ENCODE data around the gene RIMBP2.

Gene RIMBP2

DNA sequence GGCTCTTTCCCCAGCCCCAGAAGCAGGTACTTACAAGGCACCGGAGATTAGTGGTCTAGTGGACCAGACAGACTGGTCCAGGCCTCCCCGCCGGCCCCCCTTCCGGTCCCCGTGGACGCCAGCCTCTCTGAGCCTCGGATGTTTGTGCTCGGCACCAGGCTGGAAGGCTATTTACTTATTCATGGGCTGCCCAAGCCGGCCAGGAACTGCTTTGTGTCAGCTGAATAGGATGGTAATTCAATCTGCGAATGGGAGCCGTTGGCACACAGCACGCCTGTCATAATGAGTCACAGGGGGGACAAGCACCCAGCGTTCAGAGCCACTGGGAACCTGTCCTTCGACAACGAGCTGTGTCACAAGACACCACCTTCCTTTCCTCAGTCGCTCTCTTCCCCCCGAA, 82.3 kb downstream of the RIMBP2 start:
- Mint-ChIP-seq H3K4me3 (no peak overlapping the region), H3K27me3 (peaks cover 8% of the 10 kb centered on the region), H3K4me1 (ENCODE audit: low read depth) (no peaks in the 10 kb centered on the region), H3K9me3 (ENCODE audit: low read depth) (no peaks in the 10 kb centered on the region), H3K27ac (no peak overlapping the region), H3K36me3 (no peaks in the 10 kb centered on the region)

DNA sequence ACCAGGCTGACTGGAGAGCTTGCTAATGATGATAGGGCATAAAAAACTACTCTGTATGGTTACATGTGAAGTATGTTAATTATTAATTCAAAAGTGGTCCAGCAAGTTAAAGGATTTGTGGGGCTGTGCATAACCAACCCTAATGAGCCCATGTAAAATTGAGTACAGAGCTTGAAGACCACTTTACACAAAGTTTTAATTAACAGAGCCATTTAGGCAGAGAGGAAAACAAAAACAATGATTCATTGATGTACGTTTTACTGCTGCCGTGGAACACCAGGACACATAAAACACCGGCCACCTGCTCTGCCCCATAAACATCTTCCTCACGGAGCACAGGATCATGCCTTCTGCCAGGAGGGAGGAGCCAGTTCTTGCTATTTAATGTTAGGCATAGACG, 83.5 kb downstream of the RIMBP2 start:
- no peaks in the 10 kb centered on the region for H3K36me3 Mint-ChIP-seq
- no peak overlapping the region for H3K4me3 Mint-ChIP-seq
- H3K4me1 Mint-ChIP-seq (ENCODE audit: low read depth) = no peaks in the 10 kb centered on the region
- H3K27ac Mint-ChIP-seq = no peak overlapping the region
- no peaks in the 10 kb centered on the region for H3K9me3 Mint-ChIP-seq (ENCODE audit: low read depth)
- H3K27me3 Mint-ChIP-seq = peaks cover 8% of the 10 kb centered on the region

DNA sequence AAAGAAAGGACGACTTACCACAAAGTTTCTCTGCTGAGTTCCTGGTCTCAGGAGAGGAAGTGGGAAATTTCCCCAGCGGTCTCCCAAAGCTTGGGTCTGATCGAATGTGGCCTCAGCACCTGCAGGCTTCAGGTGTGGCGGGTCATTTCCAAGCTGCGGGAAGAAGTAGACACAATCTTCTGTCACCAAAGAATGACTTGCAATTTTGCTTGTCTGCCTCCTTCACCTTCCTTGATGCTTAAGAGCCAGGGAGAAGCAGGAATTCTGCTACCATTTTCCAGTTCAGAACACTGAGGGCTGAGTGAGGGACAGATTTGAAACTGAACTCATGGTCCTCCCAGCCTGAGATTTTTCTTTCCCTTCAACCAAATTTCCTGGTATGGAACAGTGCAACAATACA, 87.8 kb downstream of the RIMBP2 start:
- no peaks in the 10 kb centered on the region for H3K9me3 Mint-ChIP-seq (ENCODE audit: low read depth)
- peaks cover 2% of the 10 kb centered on the region for H3K27me3 Mint-ChIP-seq
- no peaks in the 10 kb centered on the region for H3K4me1 Mint-ChIP-seq (ENCODE audit: low read depth)
- no peak overlapping the region for H3K27ac Mint-ChIP-seq
- H3K4me3 Mint-ChIP-seq = no peak overlapping the region
- no peaks in the 10 kb centered on the region for H3K36me3 Mint-ChIP-seq

DNA sequence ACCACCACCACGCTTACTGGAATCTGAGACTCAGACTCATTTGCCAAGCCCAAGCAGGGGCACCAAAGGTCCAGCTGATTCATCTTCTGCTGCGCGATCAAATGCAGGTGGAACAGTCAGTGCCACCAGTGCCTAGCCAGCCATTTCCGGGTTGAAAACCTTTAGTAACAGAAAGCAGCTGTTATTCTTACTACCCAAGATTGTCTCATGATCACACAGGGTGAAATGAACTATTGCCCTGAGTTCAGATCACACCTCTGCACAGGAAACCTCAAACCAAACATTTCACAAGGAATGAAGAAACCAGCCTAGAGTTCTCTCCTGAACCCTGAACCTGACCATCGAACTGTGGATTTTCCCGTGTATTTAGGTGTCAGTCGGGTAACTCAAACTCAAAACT, 88.9 kb downstream of the RIMBP2 start:
- Mint-ChIP-seq H3K9me3 (ENCODE audit: low read depth) (no peaks in the 10 kb centered on the region), H3K27ac (no peak overlapping the region), H3K27me3 (peaks cover 2% of the 10 kb centered on the region), H3K36me3 (no peaks in the 10 kb centered on the region), H3K4me3 (no peak overlapping the region), H3K4me1 (ENCODE audit: low read depth) (no peaks in the 10 kb centered on the region)

DNA sequence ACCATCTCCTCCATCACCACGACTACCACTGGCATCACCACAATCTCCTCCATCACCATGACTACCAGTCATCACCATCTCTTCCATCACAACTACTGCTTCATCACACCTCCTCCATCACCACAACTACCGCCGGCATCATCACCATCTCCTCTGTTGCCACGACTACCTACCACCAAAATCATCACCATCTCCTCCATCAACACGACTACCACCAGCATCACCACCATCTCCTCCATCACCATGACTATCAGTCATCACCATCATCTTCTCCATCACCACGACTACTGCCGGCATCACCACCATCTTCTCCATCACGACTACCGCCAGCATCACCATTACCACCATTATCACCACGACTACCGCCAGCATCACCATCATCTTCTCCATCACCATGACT, 89.5 kb downstream of the RIMBP2 start:
- no peaks in the 10 kb centered on the region for H3K9me3 Mint-ChIP-seq (ENCODE audit: low read depth)
- no peak overlapping the region for H3K4me3 Mint-ChIP-seq
- H3K36me3 Mint-ChIP-seq = no peaks in the 10 kb centered on the region
- no peaks in the 10 kb centered on the region for H3K4me1 Mint-ChIP-seq (ENCODE audit: low read depth)
- H3K27ac Mint-ChIP-seq = no peak overlapping the region
- H3K27me3 Mint-ChIP-seq = peaks cover 2% of the 10 kb centered on the region

DNA sequence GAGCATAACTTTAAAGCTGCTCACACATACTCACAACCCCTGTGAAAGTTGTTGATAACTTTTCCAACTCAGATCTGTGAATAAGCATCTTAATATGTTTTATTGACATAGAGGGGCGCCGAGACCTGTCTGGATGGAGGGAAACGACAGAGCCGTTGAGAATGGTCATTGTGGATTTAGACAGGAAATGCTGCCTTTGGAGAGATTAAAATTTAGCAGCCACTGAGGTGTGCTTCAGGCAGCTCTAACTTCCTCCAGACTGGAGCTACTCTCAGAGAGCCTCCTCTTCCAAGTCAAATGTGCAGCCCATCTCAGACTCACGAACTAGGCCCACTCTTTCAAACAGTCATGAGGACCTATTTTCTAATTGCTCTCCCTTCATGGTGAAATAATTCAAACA, 90.9 kb downstream of the RIMBP2 start:
- Mint-ChIP-seq H3K4me1 (ENCODE audit: low read depth) (no peaks in the 10 kb centered on the region), H3K4me3 (no peak overlapping the region), H3K27ac (no peak overlapping the region), H3K36me3 (no peaks in the 10 kb centered on the region), H3K9me3 (ENCODE audit: low read depth) (no peaks in the 10 kb centered on the region), H3K27me3 (peaks cover 2% of the 10 kb centered on the region)

DNA sequence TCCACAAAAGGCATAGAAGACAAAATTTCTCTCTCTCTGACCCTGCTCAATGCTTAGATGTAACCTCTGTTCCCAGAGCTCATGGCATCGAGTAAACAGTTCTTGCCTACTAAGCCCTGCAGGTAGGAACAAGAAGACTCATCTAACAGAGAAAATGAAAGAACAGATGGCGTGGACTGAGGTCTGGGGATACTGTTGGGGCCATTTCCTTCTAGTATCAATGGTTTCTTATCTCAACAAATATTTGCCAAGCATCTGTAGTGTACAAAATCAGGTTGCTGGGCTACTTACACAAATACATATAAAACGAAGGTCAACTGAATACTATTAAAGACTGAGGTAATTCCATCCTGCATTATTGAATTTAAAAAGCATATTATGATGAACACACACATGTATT, 93.3 kb downstream of the RIMBP2 start:
- H3K4me1 Mint-ChIP-seq (ENCODE audit: low read depth) = no peaks in the 10 kb centered on the region
- H3K9me3 Mint-ChIP-seq (ENCODE audit: low read depth) = no peaks in the 10 kb centered on the region
- H3K27me3 Mint-ChIP-seq = no peaks in the 10 kb centered on the region
- no peak overlapping the region for H3K4me3 Mint-ChIP-seq
- no peak overlapping the region for H3K27ac Mint-ChIP-seq
- no peaks in the 10 kb centered on the region for H3K36me3 Mint-ChIP-seq

DNA sequence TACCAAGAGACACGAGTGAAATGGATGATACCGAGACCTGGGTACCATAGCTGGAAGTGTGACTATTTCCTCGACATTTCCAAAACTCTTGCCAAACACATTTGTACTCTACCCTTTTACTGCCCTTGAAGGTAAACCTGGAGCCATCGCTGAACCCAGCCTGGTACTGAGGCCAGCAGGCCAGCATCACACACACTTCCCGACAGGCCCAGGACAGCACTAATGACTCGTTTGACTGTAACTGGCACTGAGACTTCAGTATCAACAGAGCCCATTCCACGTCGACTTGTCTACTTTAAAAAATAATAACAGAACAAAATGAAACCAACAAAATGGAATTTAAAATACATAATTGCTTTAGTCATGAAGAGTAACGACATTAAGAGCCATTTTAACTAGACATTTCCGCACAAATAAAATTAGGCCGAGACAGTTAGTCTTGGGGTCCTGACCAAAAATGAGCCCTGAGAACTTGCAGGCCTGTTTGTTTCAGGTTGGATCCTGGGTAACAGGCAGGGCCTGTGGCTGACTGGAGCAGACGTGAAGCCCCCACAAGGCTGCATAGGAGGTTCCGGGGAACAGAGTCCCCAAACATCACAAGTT, 94.3 kb downstream of the RIMBP2 start:
- no peaks in the 10 kb centered on the region for H3K4me1 Mint-ChIP-seq (ENCODE audit: low read depth)
- no peaks in the 10 kb centered on the region for H3K9me3 Mint-ChIP-seq (ENCODE audit: low read depth)
- H3K36me3 Mint-ChIP-seq = no peaks in the 10 kb centered on the region
- H3K4me3 Mint-ChIP-seq = no peak overlapping the region
- H3K27ac Mint-ChIP-seq = no peak overlapping the region
- no peaks in the 10 kb centered on the region for H3K27me3 Mint-ChIP-seq

DNA sequence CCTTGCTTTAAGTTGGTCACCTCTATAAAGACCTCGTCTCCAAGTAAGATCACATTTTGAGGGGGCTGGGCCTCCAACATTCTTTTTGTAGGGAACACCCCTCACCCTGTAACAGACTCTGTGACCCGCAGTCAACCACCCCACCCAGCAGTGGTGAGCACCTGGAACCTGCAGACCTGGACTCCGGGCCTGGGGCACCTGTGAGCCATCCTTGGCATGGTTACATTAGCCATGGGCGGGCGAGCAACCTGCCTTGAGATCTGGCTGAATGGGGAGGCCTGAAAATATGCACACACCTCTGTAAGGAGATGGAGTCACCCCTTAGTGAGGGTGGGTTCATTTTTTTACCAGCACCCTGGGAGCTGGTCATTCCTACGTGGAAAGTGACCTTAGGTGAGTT, 95.3 kb downstream of the RIMBP2 start:
- no peak overlapping the region for H3K27ac Mint-ChIP-seq

DNA sequence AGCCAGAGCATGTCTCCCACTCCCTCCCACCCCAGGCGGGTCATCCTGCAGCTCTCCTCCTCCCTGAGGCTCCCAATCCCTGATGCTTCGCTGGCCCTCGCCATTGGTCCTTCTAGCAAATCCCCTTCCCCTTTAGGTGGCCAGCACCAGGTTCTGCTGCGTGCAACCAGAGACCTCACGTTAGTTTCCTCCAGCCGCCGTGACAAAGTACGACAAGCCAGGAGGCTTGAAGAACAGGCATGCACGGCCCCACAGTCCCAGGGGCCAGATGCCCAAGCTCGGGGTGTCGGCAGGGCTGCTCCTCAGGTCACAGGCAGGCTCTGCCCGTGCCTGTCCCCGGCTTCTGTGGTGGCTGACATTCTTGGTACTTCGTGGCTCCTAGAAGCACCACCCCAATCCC, 95.8 kb downstream of the RIMBP2 start:
- H3K4me3 Mint-ChIP-seq = no peak overlapping the region
- H3K27ac Mint-ChIP-seq = no peak overlapping the region
- H3K4me1 Mint-ChIP-seq (ENCODE audit: low read depth) = no peaks in the 10 kb centered on the region
- H3K9me3 Mint-ChIP-seq (ENCODE audit: low read depth) = no peaks in the 10 kb centered on the region
- no peaks in the 10 kb centered on the region for H3K36me3 Mint-ChIP-seq
- no peaks in the 10 kb centered on the region for H3K27me3 Mint-ChIP-seq

More for the DNA sequence above, 95.3 kb downstream of the RIMBP2 start:
- Mint-ChIP-seq H3K4me1 (ENCODE audit: low read depth) (no peaks in the 10 kb centered on the region), H3K36me3 (no peaks in the 10 kb centered on the region), H3K9me3 (ENCODE audit: low read depth) (no peaks in the 10 kb centered on the region), H3K27me3 (no peaks in the 10 kb centered on the region), H3K4me3 (no peak overlapping the region)

DNA sequence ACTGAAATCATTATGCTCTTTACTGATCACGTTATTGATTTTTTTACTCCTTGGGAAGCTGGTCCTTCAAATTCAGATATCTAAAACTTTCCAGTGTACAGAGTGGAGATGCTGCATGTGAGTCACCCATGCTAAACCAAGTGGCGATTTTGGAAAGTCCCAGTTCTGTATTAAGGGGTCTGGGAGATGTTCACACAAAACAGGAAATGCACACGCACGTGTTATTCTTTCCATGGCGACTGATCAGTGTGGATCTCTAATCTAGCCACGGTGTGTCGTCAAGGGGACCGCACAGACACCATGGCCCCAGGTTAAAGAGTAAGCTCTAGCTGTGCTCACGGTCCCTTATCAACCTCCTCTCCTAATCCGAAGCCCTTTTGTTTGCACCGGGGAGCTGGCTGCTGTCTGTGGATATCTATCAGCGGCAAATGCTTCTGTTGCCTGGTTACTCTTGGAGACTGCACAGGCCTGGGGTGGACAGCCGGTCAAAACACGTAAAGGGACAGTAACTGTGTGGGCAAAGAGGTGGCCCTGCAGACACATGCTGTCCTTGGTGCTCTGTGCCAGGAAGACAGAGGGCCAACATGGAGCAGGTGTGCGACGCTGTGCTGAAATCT, 96.6 kb downstream of the RIMBP2 start:
- no peak overlapping the region for H3K27ac Mint-ChIP-seq
- H3K27me3 Mint-ChIP-seq = no peaks in the 10 kb centered on the region
- H3K4me1 Mint-ChIP-seq (ENCODE audit: low read depth) = no peaks in the 10 kb centered on the region
- no peaks in the 10 kb centered on the region for H3K9me3 Mint-ChIP-seq (ENCODE audit: low read depth)
- H3K36me3 Mint-ChIP-seq = no peaks in the 10 kb centered on the region
- H3K4me3 Mint-ChIP-seq = no peak overlapping the region

DNA sequence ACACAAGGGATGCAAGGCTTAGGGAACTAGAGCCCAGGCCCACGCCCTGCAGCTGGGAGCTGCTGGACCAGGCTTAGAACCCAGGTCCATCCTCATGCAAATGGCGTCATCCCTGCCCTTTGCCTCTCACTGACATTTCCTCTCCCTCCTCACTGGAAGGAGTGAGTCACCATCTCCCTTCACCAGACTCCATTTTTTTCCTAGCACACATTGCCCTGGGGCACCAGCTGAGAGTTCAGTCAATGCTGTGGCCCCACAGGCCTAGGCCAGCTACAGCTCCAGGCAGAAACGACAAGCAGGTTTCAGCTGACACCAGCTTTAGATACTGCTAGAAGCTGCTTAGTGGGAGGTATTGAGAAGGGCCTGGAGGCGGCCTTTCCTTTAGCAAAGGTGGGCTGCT, 98.9 kb downstream of the RIMBP2 start:
- no peak overlapping the region for H3K27ac Mint-ChIP-seq
- no peaks in the 10 kb centered on the region for H3K36me3 Mint-ChIP-seq
- no peak overlapping the region for H3K4me3 Mint-ChIP-seq
- H3K27me3 Mint-ChIP-seq = no peaks in the 10 kb centered on the region
- no peaks in the 10 kb centered on the region for H3K4me1 Mint-ChIP-seq (ENCODE audit: low read depth)
- no peaks in the 10 kb centered on the region for H3K9me3 Mint-ChIP-seq (ENCODE audit: low read depth)

DNA sequence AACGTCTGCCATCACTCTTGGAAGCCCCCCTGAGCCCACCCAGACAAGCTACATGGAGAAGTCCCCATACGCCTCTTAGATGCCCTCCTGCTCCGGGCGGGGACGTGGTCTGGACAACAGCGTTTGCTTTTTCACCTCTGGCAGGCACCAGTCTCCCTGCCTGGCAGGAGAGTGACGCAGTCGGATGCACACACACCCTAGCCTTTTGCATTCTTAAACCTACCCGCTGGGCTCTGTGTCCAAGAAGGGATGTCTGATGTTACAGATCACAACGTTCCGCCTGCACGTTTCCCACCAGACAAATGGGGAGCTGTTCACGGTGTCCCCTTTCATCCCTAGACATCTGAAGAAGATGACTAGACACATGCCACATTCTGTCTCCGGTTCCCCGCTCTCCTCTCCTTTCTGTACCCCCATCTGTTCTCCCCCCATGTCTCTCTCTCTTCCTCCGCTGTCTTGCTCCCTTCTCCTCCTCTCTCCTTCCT, 100.2 kb downstream of the RIMBP2 start:
- Mint-ChIP-seq H3K36me3 (no peaks in the 10 kb centered on the region), H3K27me3 (no peaks in the 10 kb centered on the region), H3K9me3 (ENCODE audit: low read depth) (no peaks in the 10 kb centered on the region), H3K4me3 (no peak overlapping the region), H3K27ac (no peak overlapping the region), H3K4me1 (ENCODE audit: low read depth) (no peaks in the 10 kb centered on the region)

DNA sequence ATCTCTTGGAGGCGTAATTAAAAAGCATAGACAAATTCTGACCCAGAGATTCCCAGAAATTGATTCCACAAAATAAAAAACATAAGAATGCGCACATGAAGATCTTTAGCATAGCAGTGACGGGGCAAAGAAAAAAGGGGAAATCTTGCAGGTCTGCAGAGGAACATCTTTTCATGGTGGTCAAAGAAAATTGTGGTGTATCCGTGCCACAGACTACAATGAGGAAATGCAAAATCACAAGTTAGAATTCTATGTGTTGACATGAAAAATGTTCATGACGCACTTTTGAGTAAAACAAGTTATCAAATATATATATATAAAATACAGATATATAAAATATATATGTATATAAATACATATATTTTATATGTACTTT, 101.6 kb downstream of the RIMBP2 start:
- no peak overlapping the region for H3K4me3 Mint-ChIP-seq
- H3K27ac Mint-ChIP-seq = no peak overlapping the region

DNA sequence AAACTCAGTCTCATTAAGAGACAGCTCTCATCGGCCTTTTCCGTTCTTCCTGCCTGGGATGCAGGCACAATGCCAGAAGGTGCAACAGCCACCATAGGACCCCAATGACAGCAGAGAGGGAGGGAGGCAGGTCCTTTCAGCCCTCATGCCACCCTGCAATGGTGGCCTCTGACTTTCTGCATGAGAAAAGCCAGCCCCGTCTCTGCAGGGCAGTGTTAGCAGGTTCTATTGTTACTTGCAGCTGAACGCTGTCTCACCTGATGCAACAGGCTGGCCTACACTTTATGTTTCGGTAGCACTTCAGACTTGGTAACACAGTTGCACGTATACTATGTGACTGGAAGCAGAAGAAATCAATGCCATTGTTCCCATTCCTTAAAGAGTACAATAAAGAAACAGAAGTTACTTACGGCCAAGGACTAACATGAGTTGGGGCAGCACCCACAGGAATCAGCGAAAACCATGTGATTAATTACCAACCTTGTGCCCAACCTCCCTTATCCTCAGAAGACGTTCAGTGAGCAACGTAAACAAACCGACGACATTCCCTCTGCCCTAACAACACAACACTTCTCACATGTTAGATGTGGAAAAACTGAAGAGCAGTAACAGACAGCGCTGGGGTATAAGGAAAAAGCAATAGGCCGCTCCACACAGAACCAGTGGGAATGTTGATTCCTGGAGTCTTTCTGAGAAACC, 102.1 kb downstream of the RIMBP2 start:
- Mint-ChIP-seq H3K4me1 (ENCODE audit: low read depth) (no peaks in the 10 kb centered on the region), H3K27me3 (no peaks in the 10 kb centered on the region)

More for the DNA sequence above, 101.6 kb downstream of the RIMBP2 start:
- no peaks in the 10 kb centered on the region for H3K4me1 Mint-ChIP-seq (ENCODE audit: low read depth)
- no peaks in the 10 kb centered on the region for H3K27me3 Mint-ChIP-seq
- H3K36me3 Mint-ChIP-seq = no peaks in the 10 kb centered on the region
- no peaks in the 10 kb centered on the region for H3K9me3 Mint-ChIP-seq (ENCODE audit: low read depth)

DNA sequence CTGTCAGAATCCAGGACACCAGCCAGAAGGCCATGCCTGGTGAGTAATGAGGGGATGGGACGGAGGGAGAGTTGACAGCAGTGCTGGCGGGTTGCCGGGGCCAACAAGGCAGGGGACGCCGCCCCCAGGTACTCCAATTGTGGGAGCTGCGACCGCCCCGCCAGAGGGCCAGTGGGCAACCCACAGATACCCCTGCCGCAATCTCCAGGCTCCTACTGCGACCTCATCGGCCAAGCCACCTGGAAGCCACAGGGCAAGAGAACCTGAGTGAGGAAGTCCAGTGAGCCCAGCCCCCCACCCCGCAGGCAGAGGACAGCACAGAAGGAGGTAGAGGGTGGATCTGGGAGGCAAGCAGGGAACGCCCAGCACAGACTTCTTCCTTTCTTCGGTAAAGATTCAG, 103.0 kb downstream of the RIMBP2 start:
- H3K4me1 Mint-ChIP-seq (ENCODE audit: low read depth) = no peaks in the 10 kb centered on the region
- H3K27me3 Mint-ChIP-seq = no peaks in the 10 kb centered on the region
- H3K36me3 Mint-ChIP-seq = no peaks in the 10 kb centered on the region
- H3K4me3 Mint-ChIP-seq = no peak overlapping the region
- H3K9me3 Mint-ChIP-seq (ENCODE audit: low read depth) = no peaks in the 10 kb centered on the region
- H3K27ac Mint-ChIP-seq = no peak overlapping the region

More for the DNA sequence above, 102.1 kb downstream of the RIMBP2 start:
- no peak overlapping the region for H3K4me3 Mint-ChIP-seq
- H3K27ac Mint-ChIP-seq = no peak overlapping the region
- H3K9me3 Mint-ChIP-seq (ENCODE audit: low read depth) = no peaks in the 10 kb centered on the region
- H3K36me3 Mint-ChIP-seq = no peaks in the 10 kb centered on the region

All from activated naive CD8-positive, alpha-beta T cell (primary cell).